Measurements from ENCODE around the gene NHSL2.

NHSL2 gene

DNA sequence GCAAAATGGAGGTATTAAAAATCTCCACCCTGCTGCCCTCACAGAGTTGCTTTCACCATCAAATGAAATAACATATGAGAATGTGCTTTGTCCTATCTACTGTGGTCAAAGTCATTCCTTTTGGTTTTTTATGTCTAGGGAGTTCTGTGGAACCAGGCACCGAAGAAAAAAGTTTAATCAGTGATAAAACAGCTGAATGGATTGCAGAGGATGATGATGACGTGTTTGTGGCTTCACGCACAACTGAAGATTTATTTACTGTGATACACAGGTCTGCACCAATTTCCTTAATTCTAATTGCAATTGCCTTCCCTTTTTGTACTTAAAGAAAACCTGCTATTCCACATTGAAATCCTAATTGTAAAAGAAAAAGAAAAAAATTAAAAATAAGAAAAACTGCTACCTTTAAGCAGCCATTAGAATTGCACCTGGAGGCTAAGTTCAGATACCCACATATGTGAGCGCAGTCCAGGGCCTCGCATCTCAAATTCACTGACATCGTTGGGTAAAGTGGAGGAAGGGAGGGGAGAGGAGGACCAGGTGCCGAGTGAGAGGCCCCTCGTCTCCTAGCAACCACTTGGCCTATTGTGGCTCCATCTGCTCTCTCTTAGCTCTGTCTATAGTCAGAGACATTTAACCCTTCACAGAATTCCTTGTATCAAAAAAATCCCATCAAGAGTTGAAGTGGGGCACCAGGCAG lies 231.6 kb downstream of the NHSL2 start:
- TF ChIP-seq, protein P1, sequence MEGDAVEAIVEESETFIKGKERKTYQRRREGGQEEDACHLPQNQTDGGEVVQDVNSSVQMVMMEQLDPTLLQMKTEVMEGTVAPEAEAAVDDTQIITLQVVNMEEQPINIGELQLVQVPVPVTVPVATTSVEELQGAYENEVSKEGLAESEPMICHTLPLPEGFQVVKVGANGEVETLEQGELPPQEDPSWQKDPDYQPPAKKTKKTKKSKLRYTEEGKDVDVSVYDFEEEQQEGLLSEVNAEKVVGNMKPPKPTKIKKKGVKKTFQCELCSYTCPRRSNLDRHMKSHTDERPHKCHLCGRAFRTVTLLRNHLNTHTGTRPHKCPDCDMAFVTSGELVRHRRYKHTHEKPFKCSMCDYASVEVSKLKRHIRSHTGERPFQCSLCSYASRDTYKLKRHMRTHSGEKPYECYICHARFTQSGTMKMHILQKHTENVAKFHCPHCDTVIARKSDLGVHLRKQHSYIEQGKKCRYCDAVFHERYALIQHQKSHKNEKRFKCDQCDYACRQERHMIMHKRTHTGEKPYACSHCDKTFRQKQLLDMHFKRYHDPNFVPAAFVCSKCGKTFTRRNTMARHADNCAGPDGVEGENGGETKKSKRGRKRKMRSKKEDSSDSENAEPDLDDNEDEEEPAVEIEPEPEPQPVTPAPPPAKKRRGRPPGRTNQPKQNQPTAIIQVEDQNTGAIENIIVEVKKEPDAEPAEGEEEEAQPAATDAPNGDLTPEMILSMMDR (IDR thresholded peaks at IDR 0.05; ENCODE audit: control insufficient read depth, extremely low read depth, insufficient read depth) = no peak
- DNase-seq (ENCODE audit: low read depth) = no peak
- H3K4me3 ChIP-seq (ENCODE audit: low read depth, low read length) = no peak overlapping the region

GRCh38 chrX:72142794-72143608 lies 232.4 kb downstream of the NHSL2 start:
- TF ChIP-seq, protein P1 (IDR thresholded peaks at IDR 0.05; ENCODE audit: control insufficient read depth, extremely low read depth, insufficient read depth) = no peak

GRCh38 chrX:72143609-72143907 lies 232.9 kb downstream of the NHSL2 start:
- H3K4me3 ChIP-seq (ENCODE audit: low read depth, low read length) = no peak overlapping the region
- DNase-seq (ENCODE audit: low read depth) = no peak
- TF ChIP-seq, protein P1 (IDR thresholded peaks at IDR 0.05; ENCODE audit: control insufficient read depth, extremely low read depth, insufficient read depth) = no peak

More at GRCh38 chrX:72142794-72143608, 232.4 kb downstream of the NHSL2 start:
- H3K4me3 ChIP-seq (ENCODE audit: low read depth, low read length) = no peak overlapping the region
- DNase-seq (ENCODE audit: low read depth) = no peak

GRCh38 chrX:72145181-72145580 lies 234.5 kb downstream of the NHSL2 start:
- no peak for DNase-seq (ENCODE audit: low read depth)
- TF ChIP-seq, protein P1 (IDR thresholded peaks at IDR 0.05; ENCODE audit: control insufficient read depth, extremely low read depth, insufficient read depth) = no peak
- H3K4me3 ChIP-seq (ENCODE audit: low read depth, low read length) = no peak overlapping the region

GRCh38 chrX:72146527-72146926 lies 235.9 kb downstream of the NHSL2 start:
- TF ChIP-seq, protein P1 (IDR thresholded peaks at IDR 0.05; ENCODE audit: control insufficient read depth, extremely low read depth, insufficient read depth) = no peak
- H3K4me3 ChIP-seq (ENCODE audit: low read depth, low read length) = no peak overlapping the region
- no peak for DNase-seq (ENCODE audit: low read depth)

GRCh38 chrX:72158773-72159172 lies 248.1 kb downstream of the NHSL2 start:
- DNase-seq (ENCODE audit: low read depth) = no peak
- TF ChIP-seq, protein P1 (IDR thresholded peaks at IDR 0.05; ENCODE audit: control insufficient read depth, extremely low read depth, insufficient read depth) = no peak

More at GRCh38 chrX:72158773-72159172, 248.1 kb downstream of the NHSL2 start:
- no peak overlapping the region for H3K4me3 ChIP-seq (ENCODE audit: low read depth, low read length)

All from LNCaP clone FGC (cell line).